ENCODE results near the gene DTNA.
"Not testable (repeated sequence)": the region's sequence is repeated elsewhere in the genome, so short reads cannot be mapped to it uniquely, and the experiment has no call there.

DTNA gene

DNA sequence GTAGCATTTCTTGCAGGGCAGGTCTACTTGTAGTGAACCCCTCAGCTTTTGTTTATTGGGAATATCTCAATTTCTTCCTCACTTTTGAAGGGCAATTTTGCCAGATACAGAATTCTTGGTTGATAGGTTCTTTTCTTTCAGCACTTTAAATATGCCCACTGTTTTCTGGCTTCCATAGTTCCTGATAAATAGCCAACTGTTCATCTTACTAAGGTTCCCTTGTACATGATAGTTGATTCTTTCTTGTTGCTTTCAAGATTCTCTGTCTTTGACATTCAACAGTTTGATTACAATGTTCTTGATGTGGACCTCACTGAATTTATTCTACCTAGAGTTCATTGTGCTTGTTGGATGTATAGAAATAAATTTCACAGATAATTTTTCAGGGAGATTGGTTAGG, 183.1 kb downstream of the DTNA start:
- H3K4me3 ChIP-seq (ENCODE audit: low read depth, low read length), result no peak overlapping the region
- TF ChIP-seq, protein P1, sequence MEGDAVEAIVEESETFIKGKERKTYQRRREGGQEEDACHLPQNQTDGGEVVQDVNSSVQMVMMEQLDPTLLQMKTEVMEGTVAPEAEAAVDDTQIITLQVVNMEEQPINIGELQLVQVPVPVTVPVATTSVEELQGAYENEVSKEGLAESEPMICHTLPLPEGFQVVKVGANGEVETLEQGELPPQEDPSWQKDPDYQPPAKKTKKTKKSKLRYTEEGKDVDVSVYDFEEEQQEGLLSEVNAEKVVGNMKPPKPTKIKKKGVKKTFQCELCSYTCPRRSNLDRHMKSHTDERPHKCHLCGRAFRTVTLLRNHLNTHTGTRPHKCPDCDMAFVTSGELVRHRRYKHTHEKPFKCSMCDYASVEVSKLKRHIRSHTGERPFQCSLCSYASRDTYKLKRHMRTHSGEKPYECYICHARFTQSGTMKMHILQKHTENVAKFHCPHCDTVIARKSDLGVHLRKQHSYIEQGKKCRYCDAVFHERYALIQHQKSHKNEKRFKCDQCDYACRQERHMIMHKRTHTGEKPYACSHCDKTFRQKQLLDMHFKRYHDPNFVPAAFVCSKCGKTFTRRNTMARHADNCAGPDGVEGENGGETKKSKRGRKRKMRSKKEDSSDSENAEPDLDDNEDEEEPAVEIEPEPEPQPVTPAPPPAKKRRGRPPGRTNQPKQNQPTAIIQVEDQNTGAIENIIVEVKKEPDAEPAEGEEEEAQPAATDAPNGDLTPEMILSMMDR (IDR thresholded peaks at IDR 0.05; ENCODE audit: low read depth, low read length, missing control alignments), result no peak

DNA sequence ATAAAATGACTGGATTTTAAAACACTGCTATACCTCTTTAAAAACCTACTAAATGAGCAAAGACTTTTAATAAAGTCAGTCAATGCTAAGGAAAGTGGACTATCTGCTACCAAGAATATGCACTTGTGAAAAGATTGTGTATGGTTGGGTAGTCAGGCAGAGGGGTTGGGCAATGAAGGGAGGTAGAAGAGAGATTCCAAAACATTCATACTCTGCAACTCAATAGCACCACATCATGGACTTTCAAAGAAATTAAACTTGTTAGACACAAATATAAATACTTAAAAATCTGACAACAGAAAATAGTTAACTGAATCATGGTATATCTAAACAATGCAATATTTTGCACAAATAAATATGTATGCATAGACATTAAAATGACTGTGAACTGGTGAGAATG, 191.2 kb downstream of the DTNA start:
- TF ChIP-seq, protein P1 (IDR thresholded peaks at IDR 0.05; ENCODE audit: low read depth, low read length, missing control alignments), result no peak
- DNase-seq (ENCODE audit: low read depth), result no peak
- no peak overlapping the region for H3K4me3 ChIP-seq (ENCODE audit: low read depth, low read length)

More for the DNA sequence above, 183.1 kb downstream of the DTNA start:
- DNase-seq (ENCODE audit: low read depth), result no peak

GRCh38 chr18:34904994-34905393, 194.9 kb downstream of the DTNA start:
- H3K4me3 ChIP-seq (ENCODE audit: low read depth, low read length), result no peak overlapping the region
- TF ChIP-seq, protein P1 (IDR thresholded peaks at IDR 0.05; ENCODE audit: low read depth, low read length, missing control alignments), result no peak
- DNase-seq (ENCODE audit: low read depth), result no peak

DNA sequence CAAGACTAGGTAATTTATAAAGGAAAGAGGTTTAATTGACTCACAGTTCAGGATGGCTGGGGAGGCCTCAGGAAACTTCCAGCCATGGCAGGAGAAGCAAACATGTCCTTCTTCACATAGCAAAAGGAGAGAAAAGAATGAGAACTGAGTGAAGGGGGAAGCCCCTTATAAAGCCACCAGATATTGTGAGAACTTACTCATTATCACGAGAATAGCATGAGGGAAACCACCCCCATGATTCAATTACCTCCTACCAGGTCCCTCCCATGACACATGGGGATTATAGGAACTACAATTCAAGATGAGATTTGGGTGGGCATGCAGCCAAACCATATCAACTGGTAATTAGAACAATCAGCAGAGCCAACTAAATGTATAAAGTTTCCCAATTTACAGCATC, 196.9 kb downstream of the DTNA start:
- H3K4me3 ChIP-seq (ENCODE audit: low read depth, low read length); DNase-seq (ENCODE audit: low read depth): not testable (repeated sequence)

DNA sequence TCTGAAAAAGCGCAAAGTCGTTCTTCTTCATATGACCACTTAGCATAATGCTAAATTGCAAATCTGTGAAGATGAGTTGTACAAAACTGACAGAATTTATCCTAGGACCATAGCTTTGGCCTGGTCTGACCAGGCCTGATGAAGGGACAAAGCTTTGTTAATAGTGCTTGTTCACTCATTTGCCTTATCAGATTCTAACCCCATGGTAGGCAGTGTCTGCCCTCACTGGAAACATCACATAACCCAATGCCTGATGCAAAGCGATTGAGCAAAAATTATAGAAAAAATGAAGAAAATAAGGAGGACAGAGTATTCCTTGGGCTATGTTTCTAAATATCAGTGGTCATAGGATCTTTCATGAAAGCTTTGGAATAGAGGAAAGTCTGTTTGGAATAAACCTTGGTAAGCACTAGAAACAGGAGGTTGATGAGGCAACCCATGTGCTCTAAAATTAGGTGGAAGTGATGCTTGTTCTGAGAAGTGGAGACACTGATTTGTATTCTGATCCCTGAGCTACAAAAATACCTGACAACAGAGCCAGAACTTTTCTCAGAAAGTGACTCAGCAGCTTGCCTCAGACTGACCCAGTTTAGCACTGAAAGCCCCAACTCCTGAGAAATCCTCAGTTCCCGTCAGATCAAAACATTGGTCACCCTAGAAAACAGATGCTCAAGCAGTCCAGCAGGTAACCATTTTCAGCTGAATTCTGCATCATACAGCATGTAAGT, 199.7 kb downstream of the DTNA start:
- H3K4me3 ChIP-seq (ENCODE audit: low read depth, low read length), result no peak overlapping the region
- TF ChIP-seq, protein P1 (IDR thresholded peaks at IDR 0.05; ENCODE audit: low read depth, low read length, missing control alignments), result no peak
- no peak for DNase-seq (ENCODE audit: low read depth)

DNA sequence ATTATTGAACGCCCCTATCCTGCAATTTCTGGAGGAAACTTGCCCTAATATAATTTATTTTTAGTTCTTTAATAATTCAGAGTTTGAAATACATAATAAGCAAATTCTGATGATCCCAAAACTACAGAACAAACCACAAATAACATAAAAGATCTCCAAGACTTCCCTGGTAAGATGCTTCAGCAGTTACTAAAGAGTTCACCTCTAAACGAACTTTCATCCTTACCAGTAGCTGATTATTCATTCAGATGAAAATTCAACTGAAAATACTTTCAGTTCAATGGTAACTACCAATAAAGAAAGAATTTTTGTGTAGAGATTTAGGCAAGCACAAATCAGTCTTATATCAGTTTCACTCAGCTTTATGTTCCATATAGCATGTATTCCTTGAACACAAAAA, 201.0 kb downstream of the DTNA start:
- no peak for DNase-seq (ENCODE audit: low read depth)
- H3K4me3 ChIP-seq (ENCODE audit: low read depth, low read length), result no peak overlapping the region
- TF ChIP-seq, protein P1 (IDR thresholded peaks at IDR 0.05; ENCODE audit: low read depth, low read length, missing control alignments), result no peak

GRCh38 chr18:34911661-34912384, 201.7 kb downstream of the DTNA start:
- TF ChIP-seq, protein P1 (IDR thresholded peaks at IDR 0.05; ENCODE audit: low read depth, low read length, missing control alignments), result no peak
- no peak overlapping the region for H3K4me3 ChIP-seq (ENCODE audit: low read depth, low read length)
- no peak for DNase-seq (ENCODE audit: low read depth)

Data from GM12864 (cell line).